Activated T-cell treated with anti-CD3 and anti-CD28 coated beads, Interleukin-2, amount 50 U/mL, for 48 hours (primary cell): ENCODE measurements around the gene SYNGR2.
A peak's percentile ranks its signal among the peaks of the same experiment; 100 is the strongest.

ENCODE experiments used
- DNase-seq, 2 experiments: peaks; one replicate each; pipeline ENCODE4 v3.0.0-alpha.2; 2020

Gene SYNGR2, protein sequence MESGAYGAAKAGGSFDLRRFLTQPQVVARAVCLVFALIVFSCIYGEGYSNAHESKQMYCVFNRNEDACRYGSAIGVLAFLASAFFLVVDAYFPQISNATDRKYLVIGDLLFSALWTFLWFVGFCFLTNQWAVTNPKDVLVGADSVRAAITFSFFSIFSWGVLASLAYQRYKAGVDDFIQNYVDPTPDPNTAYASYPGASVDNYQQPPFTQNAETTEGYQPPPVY

DNA sequence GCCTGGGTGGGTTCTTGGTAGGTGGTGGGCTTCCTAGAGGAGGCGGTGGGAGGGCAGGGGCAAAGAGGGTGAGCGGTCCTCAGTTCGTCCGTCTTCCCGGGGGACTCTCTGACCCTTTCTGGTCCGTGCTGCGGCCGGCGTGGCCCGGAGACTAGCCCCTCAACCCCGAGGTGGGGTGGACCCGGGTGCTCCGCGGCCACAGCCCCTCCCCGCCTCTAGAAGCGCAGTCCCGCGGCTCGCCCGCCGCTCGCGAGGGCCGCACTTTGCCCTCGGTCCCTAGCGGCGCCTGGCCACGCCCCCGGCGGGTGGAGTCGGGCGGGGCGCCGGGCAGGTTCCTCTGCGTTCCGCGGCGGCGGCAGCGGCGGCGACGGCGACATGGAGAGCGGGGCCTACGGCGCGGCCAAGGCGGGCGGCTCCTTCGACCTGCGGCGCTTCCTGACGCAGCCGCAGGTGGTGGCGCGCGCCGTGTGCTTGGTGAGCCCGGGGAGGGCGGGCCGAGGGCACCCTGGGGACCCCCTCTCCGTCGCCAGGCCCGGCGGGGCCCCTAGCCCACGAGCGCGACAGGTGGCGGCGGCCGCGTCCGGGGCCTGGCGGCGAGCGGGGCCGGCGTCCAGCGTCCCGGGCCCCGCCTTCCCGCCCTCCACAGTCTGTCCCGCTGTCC lies at the start of gene SYNGR2:
TSS of gene SYNGR2 (plus strand) at position 340 of the 661 bp plus-strand sequence. CDS start at position 376, 36 bp downstream.
- peak; percentile 91 to 93 for DNase-seq

DNA sequence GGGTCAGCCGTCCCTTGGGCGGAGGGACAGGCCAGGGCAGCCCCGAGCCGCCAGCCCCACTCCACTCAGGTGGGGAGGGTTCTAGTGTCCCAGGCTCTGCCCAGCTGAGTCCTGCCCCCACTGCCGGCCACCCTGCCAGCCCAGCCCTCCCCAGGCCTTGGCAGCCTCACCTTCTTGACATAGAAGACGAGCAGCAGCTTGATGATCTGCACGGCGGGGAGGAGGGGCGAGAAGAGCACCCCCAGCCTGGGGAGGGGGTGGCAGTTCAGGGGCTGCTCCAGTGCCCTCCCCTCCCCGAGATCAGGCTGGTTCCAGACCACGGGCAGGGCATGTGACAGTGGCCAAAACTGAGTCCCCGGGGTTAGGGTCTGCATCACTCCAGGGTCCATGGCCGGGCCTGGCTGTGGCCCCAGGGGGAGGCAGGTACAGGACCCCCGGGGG lies 49.6 kb upstream of the SYNGR2 start:
- no peak for DNase-seq

DNA sequence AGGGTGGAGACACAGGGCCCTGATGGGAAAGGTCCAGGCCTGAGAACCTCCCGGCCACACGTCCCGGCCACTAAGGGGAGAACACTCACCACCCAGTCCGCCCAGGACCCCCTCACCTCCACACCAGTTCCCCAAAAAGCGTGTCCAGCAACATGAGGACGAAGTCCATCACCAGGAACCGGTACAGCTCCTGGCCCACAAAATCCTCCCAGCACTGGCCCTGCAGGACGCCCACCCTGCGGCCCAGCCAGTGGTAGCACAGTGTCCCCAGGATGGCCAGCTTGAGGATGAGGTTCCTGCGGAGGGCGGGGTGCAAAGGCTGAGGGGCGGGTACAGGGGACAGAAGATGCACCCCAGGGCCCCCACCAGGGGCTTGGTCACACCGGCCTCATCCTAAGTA lies 47.8 kb upstream of the SYNGR2 start:
- DNase-seq, result no peak

DNA sequence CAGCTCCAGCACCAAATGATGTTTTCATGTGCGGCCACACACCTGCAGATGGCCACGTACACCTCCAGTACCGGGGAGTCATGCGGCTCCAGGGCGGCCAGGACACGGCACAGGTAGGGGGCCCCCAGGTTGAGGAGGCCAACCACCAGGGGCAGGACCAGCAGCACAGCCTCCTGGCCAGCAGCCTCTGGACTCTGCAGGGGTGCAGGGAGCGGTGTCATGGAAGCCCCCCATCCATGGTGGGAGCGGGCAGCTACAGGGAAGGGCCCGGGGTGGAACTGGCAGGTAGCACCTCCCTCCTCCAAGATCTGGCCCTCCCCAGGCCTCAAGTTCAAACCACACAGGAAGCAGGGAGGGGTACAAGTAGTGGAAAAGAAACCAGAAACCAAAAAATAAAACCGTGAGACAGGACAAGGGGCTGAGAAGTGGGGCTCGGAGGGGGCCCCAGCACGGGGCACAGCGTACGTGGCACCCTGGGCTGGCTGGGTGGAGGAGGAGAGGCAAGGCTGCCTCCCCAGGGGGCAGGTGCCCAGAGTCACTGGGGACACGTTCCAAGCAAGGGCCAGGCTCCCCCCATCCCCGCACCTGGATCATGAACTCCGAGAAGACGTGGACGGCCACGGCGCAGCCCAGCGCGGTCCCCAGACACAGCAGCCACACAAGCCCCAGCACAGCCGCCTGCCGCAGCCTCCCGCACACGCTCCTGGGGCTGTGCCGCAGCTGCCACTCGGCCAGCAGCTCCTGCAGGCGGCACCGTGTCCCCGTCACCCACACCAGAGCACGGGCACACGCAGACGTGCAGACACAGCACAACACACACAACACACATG lies 47.2 kb upstream of the SYNGR2 start:
- DNase-seq, result peak; percentile 66 to 68

DNA sequence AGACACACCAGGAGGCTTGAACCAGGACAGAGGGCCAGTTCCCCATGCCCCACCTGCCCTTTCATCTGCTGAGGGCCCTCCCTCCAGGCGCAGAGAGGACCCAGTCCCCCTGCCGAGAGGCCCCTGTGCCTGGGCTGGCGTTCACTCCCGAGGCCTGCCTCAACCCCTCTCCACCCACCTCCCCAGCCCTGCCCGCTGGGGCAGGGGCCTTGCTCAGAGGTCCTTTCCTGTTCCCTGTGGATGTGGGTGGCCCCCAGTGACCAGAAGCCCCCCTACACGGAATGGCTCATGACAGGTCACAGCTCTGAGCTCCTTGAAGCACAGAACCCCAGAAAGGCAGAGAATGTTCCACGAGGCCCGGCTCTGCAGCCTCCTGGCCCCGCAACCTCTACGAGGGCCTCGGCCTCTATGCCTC lies 46.6 kb upstream of the SYNGR2 start:
- peak; percentile 60 to 63 for DNase-seq

DNA sequence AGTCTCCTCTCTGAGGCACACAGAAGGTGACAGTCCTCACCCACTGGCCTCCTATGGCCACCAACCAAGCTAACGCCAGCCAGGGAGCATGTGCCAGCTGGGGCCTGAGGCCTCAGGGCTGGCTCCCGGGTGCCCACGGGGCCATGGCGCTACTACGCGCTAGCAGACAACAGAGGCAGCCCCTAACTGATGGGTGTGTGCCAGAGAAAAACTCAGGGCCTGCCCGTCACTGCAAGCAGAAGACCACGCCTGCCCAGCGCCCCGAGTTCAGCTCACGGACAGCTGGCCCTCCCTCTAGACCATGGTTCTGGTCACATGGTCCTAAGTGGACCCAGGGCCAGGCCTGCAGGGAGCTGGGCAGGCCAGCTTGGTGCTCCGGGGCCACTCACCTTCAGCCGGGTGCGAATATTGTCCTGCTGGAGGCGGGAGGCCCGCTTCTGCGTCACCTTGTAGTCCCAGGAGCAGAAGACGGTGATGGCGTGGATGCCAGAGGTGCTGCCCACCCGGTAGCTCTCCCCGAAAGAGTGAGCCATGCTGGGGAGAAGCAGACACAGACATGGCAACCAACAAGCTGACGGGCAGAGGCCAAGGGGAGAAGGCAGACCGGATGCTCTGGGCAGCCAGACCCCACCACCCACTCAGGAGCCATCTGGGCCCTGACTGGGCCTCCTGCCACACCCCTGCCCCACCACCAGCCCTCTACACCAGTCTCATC lies 46.0 kb upstream of the SYNGR2 start:
- DNase-seq, result peak in 1 of 2 experiments; percentile 35

DNA sequence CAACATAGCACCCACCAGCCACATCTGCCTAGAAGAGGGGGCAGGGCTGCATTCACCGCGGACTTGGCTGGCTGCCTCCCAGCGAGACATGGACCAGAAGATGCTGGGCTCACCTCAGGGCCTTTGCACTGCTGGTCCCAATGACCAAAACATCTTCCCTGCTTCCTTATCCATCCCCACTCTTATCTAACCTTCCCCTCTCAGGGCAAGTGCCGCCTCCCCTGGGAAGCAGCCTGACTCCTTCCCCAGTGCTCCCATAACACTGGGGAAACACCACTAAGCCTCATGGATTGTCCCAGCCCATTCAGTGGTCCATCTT lies 45.5 kb upstream of the SYNGR2 start:
- DNase-seq, result no peak

DNA sequence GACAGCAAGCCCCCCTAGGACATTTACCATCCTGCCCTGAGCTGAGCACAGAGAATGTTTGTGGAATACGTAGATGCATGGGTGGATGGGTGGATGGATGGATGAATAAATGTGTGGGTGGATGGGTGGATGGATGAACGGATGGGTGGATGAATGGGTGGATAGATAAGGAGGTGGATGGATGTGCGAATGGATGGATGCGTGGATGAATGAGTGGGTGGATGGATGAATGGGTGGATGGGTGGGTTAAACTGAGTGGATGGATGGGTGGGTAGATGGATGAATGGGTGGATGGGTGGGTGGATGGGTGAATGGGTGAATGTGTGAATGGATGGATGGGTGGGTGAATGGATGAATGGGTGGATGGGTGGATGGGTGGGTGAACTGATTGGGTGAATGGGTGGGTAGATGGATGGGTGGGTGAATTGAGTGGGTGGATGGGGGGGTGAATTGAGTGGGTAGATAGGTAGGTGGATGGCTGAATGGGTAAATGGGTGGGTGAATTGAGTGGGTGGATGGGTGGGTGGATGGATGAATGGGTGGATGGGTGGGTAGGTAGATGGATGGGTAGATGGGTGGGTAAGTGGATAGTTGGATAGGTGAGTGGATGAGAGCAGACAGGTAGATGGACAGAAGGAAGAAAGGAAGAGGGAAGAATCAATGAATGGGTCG lies 45.0 kb upstream of the SYNGR2 start:
- no peak for DNase-seq

DNA sequence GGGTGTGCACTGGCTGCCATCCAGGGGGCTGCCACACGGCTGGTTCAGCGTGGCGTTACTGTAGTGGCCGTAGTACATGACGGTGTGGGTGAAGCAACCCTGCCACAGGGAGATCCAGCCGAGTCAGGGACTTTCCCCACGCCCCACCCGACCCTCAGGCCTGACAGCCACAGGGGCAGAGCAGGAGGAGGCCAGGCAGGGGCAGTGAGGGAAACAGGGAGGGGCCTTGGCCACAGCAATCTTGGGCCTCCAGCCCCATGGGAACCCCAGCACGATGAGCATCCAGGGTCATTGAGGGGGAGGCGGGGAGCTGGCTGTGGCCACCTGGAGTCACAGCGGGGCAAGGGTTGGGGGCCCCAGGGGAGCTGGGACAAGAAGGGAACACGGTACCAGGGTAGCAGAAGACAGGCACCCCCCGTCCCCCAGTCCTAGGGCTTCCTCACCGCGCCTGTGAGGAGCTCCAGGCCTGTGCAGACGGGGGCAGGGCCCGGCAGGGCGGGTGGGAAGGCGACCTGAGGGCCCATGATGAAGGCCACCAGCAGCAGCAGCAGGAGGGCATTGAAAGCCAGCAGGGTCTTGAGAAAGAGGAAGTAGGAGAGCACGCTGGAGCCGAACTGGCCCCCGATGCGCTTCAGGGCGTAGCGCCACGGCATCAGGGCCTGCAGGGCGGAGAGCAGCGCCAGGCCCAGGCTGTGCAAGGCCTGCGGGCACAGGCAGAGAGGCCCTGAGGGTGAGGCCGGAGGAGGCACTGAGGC lies 44.1 kb upstream of the SYNGR2 start:
- DNase-seq, result peak in 1 of 2 experiments; percentile 62

DNA sequence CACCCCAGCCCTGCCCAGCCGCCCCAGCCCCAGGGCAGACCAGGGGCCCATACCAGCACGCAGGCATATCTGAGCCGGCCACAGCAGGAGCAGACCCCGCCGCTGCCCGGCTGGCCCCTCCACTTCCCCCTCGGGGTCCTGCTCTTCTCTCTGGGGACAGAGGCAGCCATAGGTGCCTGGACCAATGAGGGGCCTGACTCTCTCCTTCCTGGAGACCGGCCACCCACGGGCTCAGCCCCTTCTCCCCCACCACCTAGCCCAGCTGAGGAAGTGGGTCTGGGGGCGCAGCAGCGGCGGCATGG lies 43.6 kb upstream of the SYNGR2 start:
- no peak for DNase-seq

DNA sequence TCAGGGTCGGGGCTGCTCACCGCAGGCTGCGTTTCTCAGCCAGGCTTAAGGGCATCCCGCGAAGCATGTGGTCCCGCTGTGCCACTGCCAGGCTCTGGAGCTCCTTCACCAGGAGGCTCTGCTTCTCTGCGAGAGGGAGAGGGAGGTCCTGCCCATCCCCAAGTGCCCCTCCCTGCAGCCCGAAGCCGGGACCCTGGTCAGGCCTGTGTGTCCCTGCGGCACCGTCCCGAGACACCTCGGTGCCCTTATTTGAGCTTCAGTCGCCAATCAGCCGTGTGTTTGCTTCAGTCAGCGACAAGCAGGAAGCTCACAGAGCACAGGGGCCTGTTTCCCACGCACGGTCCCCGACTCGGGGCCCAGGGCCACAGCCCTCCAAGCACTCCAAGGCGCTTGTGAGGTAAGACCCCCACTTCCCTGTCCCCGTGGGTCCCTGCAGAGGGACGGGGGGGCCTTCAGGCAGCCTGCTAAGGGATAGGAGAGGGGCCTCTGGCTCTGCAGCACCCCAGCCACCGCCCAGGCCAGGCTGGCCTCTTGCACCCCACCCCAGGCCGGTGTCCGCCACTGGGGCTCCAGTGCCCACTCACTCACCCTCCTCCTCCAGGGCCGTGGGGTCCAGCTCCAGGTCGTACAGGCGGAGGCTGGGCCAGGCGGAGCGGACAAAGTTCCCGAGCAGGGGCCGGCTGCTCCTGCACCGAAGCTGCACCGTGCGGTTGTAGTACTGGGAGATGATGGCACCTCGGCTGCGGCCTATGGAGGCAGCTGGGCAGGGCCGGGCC lies 43.1 kb upstream of the SYNGR2 start:
- peak; percentile 70 to 74 for DNase-seq

DNA sequence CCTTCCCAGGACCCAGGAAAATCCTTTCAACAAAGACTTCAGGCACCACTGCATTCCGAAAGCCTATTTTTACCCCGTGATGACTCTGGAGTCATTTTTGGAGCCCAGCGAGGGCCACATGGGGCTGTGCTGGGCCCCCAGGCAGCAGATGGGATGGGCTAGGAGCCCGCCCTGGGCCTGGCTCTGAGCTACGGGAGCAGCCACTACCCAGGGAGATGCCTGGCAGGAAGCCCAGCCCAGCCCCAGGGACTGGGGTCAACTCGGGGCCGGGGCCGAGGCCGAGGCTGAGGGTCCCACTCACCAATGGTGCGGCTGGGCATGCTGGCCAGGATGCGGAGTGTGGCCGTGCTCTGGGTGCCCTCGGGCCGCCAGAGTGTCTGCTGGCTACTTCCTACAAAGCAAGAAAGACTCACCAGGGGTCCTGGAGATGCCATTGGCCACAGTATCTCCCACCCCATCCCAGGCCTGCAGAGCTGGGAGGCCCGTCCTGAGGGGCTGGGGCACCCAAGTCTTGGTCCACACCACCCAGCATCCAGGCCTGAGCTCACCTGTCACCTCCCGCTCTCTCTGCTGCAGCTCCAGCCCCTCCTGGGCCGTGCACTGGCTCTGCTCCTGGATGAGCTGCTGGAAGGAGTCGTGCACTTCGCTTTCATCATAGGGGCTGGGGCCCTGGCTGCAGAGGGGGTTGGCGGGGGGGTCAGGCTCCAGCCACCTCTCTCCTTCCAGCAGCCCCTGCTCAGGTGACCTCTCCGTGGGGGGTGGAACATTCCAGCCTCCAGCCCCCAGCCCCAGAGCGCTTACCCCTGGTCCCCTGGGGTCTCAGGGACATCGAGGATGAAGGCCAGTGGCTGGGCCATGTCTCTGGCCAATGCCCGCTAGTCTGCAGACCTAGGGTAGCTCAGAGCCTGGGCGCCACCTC lies 42.1 kb upstream of the SYNGR2 start:
- DNase-seq, result peak in 1 of 2 experiments; percentile 44

DNA sequence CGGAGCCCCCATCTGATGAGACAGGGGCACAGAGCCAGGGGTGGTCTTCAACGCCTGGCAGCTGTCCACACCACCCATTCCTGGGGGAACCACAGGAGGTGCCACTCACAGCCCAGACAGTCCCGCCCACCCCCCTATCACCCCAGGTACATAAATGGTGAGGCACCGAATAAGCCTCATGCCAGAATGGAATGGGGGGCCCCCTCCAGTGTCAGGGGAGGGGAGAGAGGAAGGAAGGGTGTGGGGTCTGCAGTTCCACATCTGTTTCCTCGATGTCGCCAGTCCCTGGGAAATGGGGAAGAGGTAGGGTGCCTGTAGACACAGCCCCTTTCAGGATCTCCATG lies 41.5 kb upstream of the SYNGR2 start:
- DNase-seq, result no peak

DNA sequence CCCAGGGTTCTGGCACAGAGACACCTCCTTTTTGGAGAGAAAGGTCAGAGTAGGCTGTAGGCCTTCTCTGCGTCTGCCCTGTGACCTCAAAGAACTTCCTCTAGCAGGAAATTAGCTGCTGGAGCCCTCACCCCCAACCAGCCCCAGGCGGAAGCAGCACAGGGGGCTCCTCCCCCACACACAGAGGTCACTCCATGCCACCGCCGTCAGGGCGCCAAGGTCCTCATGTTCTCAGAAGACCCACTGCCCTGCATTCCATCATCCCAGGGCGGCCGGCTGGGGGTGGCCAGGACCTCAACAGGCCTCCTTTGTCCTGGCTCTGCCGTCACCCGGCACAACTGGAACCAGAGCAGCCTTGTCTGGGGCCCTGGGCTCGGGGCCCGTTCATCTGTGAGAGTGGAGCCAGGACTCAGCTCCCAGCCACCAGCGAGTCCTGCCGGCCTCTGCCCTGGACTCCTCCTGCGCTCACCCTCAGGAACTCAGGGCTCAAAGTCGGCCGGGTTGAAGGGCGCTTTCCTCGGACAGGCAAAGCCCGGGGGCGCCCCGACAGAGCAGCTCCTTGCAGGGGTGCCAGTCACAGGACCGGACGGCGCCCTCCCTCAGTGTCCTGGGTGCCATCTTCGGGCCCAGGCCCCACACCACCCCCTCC lies 41.0 kb upstream of the SYNGR2 start:
- peak; percentile 76 to 77 for DNase-seq

DNA sequence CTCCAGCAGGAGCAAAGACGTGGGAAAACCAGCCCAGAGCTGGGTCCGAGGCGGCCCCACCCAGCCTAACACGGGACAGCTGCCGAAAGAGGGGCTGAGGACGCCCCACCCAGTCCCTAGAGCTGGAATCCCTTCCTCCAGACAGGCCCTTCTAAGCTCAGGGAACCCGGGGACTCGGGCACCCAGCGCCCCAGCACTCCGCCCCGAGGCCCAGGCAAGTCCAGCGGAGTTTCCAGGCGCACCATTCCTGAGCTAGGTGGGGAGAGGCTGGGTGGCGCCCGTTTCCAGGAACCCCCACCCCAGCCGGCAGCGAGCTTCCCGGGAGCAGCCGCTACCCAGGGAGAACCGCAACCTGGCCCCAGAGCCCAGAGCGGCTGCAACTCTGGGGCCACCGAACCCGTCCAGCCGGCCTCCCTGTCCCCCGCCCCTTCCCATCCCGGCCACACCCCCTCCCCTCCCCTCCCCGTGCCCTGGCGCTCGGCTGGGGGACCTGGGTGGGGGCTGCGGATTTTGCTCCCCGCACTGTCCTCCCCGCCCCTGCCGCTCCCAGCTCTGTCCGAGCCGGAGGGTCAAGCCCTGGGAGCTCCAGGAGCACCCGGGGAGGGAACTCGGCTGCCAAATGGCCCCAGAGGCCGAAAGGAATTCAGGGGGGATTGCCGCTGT lies 40.4 kb upstream of the SYNGR2 start:
- peak in 1 of 2 experiments; percentile 64 for DNase-seq

DNA sequence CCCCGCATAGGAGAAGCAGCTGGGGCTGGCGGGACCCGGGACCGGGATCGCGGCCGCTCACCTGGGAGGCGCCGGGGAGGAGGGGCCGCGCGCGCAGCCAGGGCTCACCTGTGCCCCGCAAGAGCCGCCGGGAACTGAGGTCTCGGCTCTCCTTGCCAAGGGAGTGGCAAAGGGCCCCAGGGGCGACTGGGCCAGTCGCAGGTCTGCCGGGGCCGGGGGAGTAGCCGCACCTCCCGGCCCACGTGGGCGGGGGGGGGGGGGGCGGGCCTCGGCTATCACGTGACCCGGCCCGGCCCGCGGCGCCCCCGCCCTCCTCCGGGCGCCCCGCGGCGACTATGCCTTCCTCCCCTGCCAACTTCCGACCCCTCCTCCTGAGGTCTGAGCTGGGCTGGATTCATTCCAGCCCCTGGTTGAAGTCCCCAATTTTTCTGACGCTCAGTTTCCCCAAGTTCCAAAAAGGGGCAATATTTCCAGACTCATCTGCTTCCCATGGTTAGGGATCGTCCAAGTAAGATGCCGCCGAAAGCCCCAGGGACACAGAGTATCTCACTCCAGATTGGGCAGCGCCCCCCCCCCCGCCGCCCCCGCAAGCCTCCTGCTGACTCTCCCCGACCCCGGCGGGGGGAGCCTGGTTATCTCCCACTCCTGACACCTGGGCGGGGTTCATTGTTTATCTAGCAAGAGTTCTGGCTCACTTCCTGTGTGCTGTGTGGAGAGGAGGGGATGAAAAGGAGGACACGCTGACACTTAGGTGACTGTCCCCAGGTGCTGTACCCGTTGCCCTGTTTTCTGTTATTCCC lies 39.6 kb upstream of the SYNGR2 start, which contains the start of gene TMC6:
TSS of gene TMC6 (minus strand) at position 205 of the 800 bp plus-strand sequence. CDS start 1,923 bp downstream, outside the sequence.
- DNase-seq, result peak; percentile 74 to 80

DNA sequence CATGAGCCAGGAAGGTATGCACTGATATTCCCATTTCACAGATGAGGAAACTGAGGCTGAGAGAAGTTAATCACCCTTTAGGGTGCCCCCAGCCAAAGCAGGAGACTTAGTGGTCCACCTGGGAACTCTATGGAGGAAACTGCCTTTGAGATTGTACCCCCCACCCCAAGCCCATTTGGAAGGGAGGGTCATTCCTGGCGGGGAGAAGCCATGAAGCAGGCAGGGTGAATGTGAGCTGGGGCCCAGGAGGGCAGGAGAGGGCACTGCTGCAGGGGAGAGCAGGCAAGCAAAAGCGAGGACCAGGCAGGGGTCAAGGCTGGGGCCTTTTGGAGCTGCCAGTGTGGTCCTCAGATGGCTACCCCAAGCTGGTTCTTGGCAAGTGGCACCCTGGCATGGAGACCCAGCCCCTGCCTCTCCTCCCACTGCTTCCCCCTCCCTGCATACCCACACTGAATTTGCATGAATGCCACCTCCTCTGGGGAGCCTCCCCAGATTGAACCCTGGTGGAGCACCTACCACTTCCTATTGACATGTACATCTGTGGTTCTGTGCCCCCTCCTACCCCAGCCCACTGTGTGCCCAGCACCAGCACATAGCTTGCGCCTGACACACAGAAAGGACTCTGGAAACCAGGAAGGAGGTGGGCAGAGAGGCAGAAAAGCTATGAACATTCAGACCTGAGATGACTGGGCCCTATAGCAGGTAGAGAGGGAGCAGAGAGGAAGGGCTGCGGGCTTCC lies 38.9 kb upstream of the SYNGR2 start:
- DNase-seq, result peak in 1 of 2 experiments; percentile 66
